Left lung (tissue), 14 donors: Measurements from ENCODE around the gene KIR2DL3. TPM values are rescaled to one million over a fixed set of nuclear protein-coding genes. Genes with fewer than 3 reads are reported as not detected.
"Not testable (repeated sequence)": the region's sequence is repeated elsewhere in the genome, so short reads cannot be mapped to it uniquely, and the experiment has no call there.

Experiments
- ATAC-seq: fragments of 200-7000 bp; cut with Tn5 transposase; one replicate; pipeline ENCODE4 v1.9.1; 2020; ENCODE audit warnings: moderate library complexity
- DNase-seq, 4 donors: peaks; one replicate each; pipeline ENCODE4 v3.0.0-alpha.2; 2013 to 2020
- H3K27ac ChIP-seq, 2 donors: fragments of 200-600 bp; sonication (generic) in 1 of 2; one replicate each; pipeline versions ENCODE4 v1.5.0 to v1.8.0; 2020 to 2021
- H3K27me3 ChIP-seq, 2 donors: fragments of 200-600 bp; sonication (generic) in 1 of 2; one replicate each; pipeline versions ENCODE4 v1.5.0 to v1.8.0; 2020 to 2021
- H3K36me3 ChIP-seq, 2 donors: fragments of 200-600 bp; sonication (generic) in 1 of 2; one replicate each; pipeline versions ENCODE4 v1.5.0 to v1.8.0; 2020 to 2021
- H3K4me1 ChIP-seq, 2 donors: fragments of 200-600 bp; one replicate each; pipeline ENCODE4 v1.8.0; 2021
- H3K4me3 ChIP-seq, 2 donors: fragments of 200-600 bp; sonication (generic) in 1 of 2; one replicate each; pipeline versions ENCODE4 v1.5.0 to v1.8.0; 2020 to 2021; ENCODE audit warnings: mild to moderate bottlenecking in 1 of 2
- H3K9me3 ChIP-seq, 2 donors: fragments of 200-600 bp; sonication (generic) in 1 of 2; one replicate each; pipeline versions ENCODE4 v1.5.0 to v1.8.0; 2020 to 2021
- CTCF ChIP-seq, 2 donors: fragments of 200-600 bp; sonication (generic) in 1 of 2; IDR thresholded peaks; one replicate each; pipeline versions ENCODE4 v1.5.0 to v1.8.0; 2021; ENCODE audit warnings: antibody characterized with exemption in 2 of 2
- intact Hi-C, 2 donors: fragments of 100-400 bp; cut with DNase I; formaldehyde crosslinking; loops; one replicate each; pipeline versions ENCODE4 v1.11.2 to v1.14.2; 2022
- long read RNA-seq, 12 donors: library from polyadenylated mRNA in 2 of 12; unstranded in 2 of 12; transcript quantifications; one replicate each; pipeline ENCODE4 v2.0.0 and lab custom pipeline, GENCODE V29; 2019 to 2026
- polyA plus RNA-seq, 6 donors: library from polyadenylated mRNA; unstranded; fragments of 120-200 nt; gene quantifications; one replicate each; pipeline ENCODE4 v1.2.1, GENCODE V29; 2013; ENCODE audit not compliant: insufficient read length in 6 of 6
- total RNA-seq, 2 donors: library from RNA; stranded (reverse); fragmentation: NEBNext Ultra II Directional; extraction: Animal tissue kit (Norgen Biotek cat#: 25700); gene quantifications; one replicate each; pipeline ENCODE4 v1.2.1, GENCODE V29; 2021
- donor health status: DM: no; HTN: yes; CAD: no.
- donor health status: DM: no; HTN: no; CAD: no.

KIR2DL3 gene
- total RNA-seq = under 1 TPM in 1 of 2 donors, not detected in 1; 0.18 TPM
- under 1 TPM in 4 of 6 donors, not detected in 2; 0.10 to 0.23 (median 0.12) TPM for polyA plus RNA-seq
- long read RNA-seq, donor 1 = 0 reads
- long read RNA-seq, donor 2 = 0 reads
- long read RNA-seq, donor 3 = 0 reads
- long read RNA-seq, donor 4 = 0 reads
- long read RNA-seq, donor 5 = 0 reads
- long read RNA-seq, donor 6 = 0 reads
- long read RNA-seq, donor 7 = 0 reads
- long read RNA-seq, donor 8 = 0 reads
- long read RNA-seq, donor 9 = 0 reads
- long read RNA-seq, donor 10 = 0 reads
- long read RNA-seq, donor 11 = 0 reads
- long read RNA-seq, donor 12 = 0 reads

- ATAC-seq, DNase-seq, H3K9me3 ChIP-seq, H3K27me3 ChIP-seq, intact Hi-C loops, H3K36me3 ChIP-seq, H3K4me3 ChIP-seq, H3K27ac ChIP-seq, H3K4me1 ChIP-seq: not testable (repeated sequence)
Observed at GRCh38 chr19:54738306-54738705, at the start of gene KIR2DL3. TSS of gene KIR2DL3 (plus strand) at chr19:54738513. CDS start at chr19:54738546, 33 bp downstream.

GRCh38 chr19:54691582-54692297 is 46.6 kb upstream of the KIR2DL3 start:
- ATAC-seq (no peak), DNase-seq (no peak)
- Histone ChIP-seq H3K27ac (no peak overlapping the region), H3K27me3 (peaks cover 0 to 58% of the 10 kb centered on the region in 2 donors), H3K4me3 (no peak overlapping the region), H3K9me3 (no peaks in the 10 kb centered on the region), H3K36me3 (no peaks in the 10 kb centered on the region), H3K4me1 (no peaks in the 10 kb centered on the region)
- TF ChIP-seq CTCF (IDR thresholded peaks at IDR 0.05) = no peak
- intact Hi-C loops = no loop called here

GRCh38 chr19:54692298-54692615 is 46.1 kb upstream of the KIR2DL3 start:
- H3K4me1 ChIP-seq = no peaks in the 10 kb centered on the region
- no peak overlapping the region for H3K27ac ChIP-seq
- intact Hi-C loops = no loop called here
- peaks cover 0 to 55% of the 10 kb centered on the region in 2 donors for H3K27me3 ChIP-seq
- no peak for DNase-seq
- H3K4me3 ChIP-seq = no peak overlapping the region
- no peak for TF ChIP-seq CTCF (IDR thresholded peaks at IDR 0.05)
- no peak for ATAC-seq
- H3K9me3 ChIP-seq = no peaks in the 10 kb centered on the region
- no peaks in the 10 kb centered on the region for H3K36me3 ChIP-seq

GRCh38 chr19:54694648-54695047 is 43.7 kb upstream of the KIR2DL3 start:
- H3K4me3 ChIP-seq = no peak overlapping the region
- no peaks in the 10 kb centered on the region for H3K9me3 ChIP-seq
- no peak for ATAC-seq
- DNase-seq = no peak
- no peaks in the 10 kb centered on the region for H3K4me1 ChIP-seq
- no peak overlapping the region for H3K27ac ChIP-seq
- TF ChIP-seq CTCF (IDR thresholded peaks at IDR 0.05) = no peak
- no peaks in the 10 kb centered on the region for H3K36me3 ChIP-seq
- peaks cover 0 to 56% of the 10 kb centered on the region in 2 donors for H3K27me3 ChIP-seq
- intact Hi-C loops = no loop called here

- H3K27me3 ChIP-seq = peaks cover 0 to 63% of the 10 kb centered on the region in 2 donors
- DNase-seq (no peak), ATAC-seq (no peak)
- no peak for TF ChIP-seq CTCF (IDR thresholded peaks at IDR 0.05)
- H3K4me1 ChIP-seq = no peaks in the 10 kb centered on the region
- no peaks in the 10 kb centered on the region for H3K9me3 ChIP-seq
- no peaks in the 10 kb centered on the region for H3K36me3 ChIP-seq
- H3K27ac ChIP-seq = no peak overlapping the region
- no peak overlapping the region for H3K4me3 ChIP-seq
- intact Hi-C loops = no loop called here
Observed at GRCh38 chr19:54696117-54696548, 42.2 kb upstream of the KIR2DL3 start.
